GM12892 (cell line): ENCODE data around the gene NRM.
A peak's percentile ranks its signal among the peaks of the same experiment; 100 is the strongest.

ENCODE experiments used
- DNase-seq: peaks from one replicate; pipeline ENCODE4 v3.0.0; 2011; ENCODE audit not compliant: insufficient read length
- FAIRE-seq: peaks from 2 replicates; lab custom pipeline; 2011; peaks lifted over from hg19 to GRCh38; lab: Jason Lieb, UNC
- POLR2A ChIP-seq: IDR thresholded peaks from 2 replicates; pipeline ENCODE4 v1.6.1; 2011; ENCODE audit warnings: low read depth, low read length, control low read depth
- POLR2AphosphoS5 ChIP-seq: IDR thresholded peaks from 2 replicates; pipeline ENCODE4 v1.6.1; 2011; ENCODE audit warnings: low read depth, low read length, control low read depth
- TAF1 ChIP-seq: IDR thresholded peaks from 2 replicates; pipeline ENCODE4 v1.6.1; 2011; ENCODE audit warnings: low read depth, mild to moderate bottlenecking, control low read depth, low read length, borderline replicate concordance

Gene NRM

GRCh38 chr6:30717129-30717844 is 26.5 kb upstream of the NRM start, which contains the start of gene MDC1:
Gene MDC1 (minus strand): TSS chr6:30717281. CDS start chr6:30715175, 2,106 bp downstream.
- peak; percentile 88 for TF ChIP-seq TAF1
- TF ChIP-seq POLR2AphosphoS5: peak; percentile 95
- peak; percentile 96 for TF ChIP-seq POLR2A
- peak; percentile 86 for DNase-seq
- FAIRE-seq: peak; percentile 96

- FAIRE-seq (peak; percentile 5), DNase-seq (no peak)
- TF ChIP-seq TAF1 (no peak), POLR2AphosphoS5 (no peak), POLR2A (no peak)
Observed at GRCh38 chr6:30716879-30717128, 26.0 kb upstream of the NRM start.

DNA sequence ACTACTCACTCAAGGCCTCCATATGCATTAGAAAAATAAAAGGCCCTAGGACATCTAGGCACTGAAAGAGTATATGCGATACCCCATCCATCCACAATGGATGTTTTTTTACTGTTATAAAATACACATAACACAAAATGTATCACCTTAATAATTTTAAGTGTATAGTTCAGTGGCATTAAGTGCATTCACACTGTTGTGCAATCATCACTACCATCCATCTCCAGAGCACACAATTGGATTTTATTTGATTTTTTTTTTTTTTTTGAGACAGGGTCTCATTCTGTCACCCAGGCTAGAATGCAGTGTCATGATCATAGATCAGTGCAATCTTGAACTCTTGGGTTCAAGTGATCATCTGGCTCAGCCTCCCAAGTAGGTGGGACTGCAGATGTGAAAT is 23.5 kb upstream of the NRM start:
- DNase-seq: no peak
- TF ChIP-seq POLR2AphosphoS5: no peak
- FAIRE-seq: no peak

DNA sequence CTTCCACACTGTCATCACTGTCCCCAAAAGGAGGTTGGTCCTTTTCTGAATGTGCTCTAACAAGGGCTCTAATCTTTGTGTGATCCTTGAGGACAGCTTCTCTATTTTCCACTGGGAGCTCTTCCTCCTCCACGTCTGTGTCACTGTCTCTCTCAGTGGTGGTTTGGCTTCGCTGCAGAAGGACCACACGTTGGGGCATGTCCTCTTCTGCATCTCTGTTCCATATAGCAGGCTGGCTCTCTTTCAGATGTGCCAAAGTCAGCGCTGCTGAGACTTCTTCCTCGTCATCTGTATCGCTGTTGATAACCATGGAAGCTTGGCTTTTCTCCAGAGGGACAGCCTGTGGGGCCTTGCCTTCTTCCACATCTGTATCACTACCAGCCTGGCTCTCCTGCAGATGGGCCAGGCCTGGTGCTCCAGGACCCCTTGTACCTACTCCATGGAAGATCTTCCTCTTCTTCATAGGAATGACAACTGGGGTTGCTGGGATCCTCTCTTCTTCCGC is 21.7 kb upstream of the NRM start:
- TF ChIP-seq POLR2A (no peak), TAF1 (no peak), POLR2AphosphoS5 (no peak)
- DNase-seq (no peak), FAIRE-seq (no peak)

- FAIRE-seq (no peak), DNase-seq (no peak)
- no peak; the same call in 1 of the 2 replicates for TF ChIP-seq POLR2AphosphoS5
- no peak; the same call in 1 of the 2 replicates for TF ChIP-seq POLR2A
- no peak for TF ChIP-seq TAF1
Observed at GRCh38 chr6:30711758-30712380, 21.1 kb upstream of the NRM start.

GRCh38 chr6:30709101-30709868 is 18.5 kb upstream of the NRM start:
- no peak for DNase-seq
- FAIRE-seq: no peak
- no peak for TF ChIP-seq TAF1
- TF ChIP-seq POLR2A: no peak
- no peak for TF ChIP-seq POLR2AphosphoS5

- FAIRE-seq (no peak), DNase-seq (no peak)
- TF ChIP-seq POLR2AphosphoS5 (no peak), TAF1 (no peak), POLR2A (no peak)
Observed at GRCh38 chr6:30707281-30707850, 16.6 kb upstream of the NRM start.

DNA sequence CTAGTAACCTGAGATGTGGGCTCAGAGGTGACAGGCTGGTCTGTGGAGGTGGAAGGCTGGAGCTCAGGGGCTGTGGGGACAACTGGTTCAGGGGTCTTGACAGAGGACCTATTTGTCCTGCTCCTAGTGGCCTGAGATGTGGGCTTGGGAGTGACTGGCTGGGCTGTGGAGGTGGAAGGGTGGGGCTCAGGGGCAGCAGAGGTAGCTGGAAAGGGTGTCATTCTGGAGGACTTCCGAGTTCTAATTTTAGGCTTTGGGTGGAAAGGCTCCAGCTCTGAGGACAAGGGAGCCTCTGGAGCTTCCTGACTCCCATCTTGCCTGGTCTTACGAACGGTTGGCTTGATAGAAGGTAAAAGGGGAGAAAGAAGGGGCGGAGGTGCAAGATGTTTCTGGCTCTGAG is 14.8 kb upstream of the NRM start:
- FAIRE-seq: no peak
- TF ChIP-seq TAF1: no peak
- TF ChIP-seq POLR2A: no peak
- TF ChIP-seq POLR2AphosphoS5: no peak

DNA sequence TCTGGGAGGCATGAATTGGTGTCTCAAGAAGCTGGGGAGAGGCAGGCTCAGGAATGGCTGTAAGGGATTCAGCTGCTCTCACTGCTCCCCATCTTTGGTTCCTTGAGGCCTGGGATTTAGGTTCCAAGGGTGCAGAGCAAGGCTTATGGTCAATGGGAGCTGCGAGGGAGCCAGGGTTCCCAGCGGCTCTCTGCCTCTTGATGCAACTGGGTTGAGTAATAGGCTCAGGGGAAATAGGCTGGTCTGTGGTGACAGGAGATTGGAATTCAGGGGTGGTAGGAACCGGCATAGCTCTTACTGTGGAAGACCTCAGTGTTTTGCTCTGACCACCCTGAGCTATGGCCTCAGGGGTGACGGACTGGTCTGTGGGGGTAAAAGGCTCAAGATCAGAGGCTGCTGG is 13.0 kb upstream of the NRM start:
- no peak for FAIRE-seq
- TF ChIP-seq POLR2AphosphoS5 (no peak), POLR2A (no peak), TAF1 (no peak)
- no peak for DNase-seq

More for the DNA sequence above, 14.8 kb upstream of the NRM start:
- no peak for DNase-seq

DNA sequence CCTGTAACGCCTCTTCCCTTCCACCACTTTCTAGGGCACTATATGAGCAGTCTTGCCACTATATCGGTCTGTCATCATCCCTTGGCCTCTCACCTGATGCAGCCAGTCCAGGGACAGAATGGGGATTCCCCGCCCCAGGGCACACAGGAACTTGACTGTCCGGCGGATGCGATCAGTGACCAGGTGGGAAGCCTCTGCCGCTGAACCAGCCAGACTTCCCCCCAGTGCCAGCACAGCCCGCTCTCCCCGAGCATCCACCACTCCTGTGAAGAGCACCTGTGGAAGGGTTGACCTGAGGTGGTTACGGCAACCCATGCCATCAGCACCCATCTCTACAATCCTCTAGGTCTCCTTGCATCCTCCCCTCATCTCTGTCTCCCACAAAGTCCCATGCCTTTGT is 12.2 kb upstream of the NRM start:
- DNase-seq: no peak
- TF ChIP-seq POLR2A (no peak), TAF1 (no peak), POLR2AphosphoS5 (no peak; the same call in 1 of the 2 replicates)
- FAIRE-seq: no peak

GRCh38 chr6:30700340-30700739 is 9.6 kb upstream of the NRM start:
- DNase-seq: no peak
- TF ChIP-seq POLR2A (no peak), POLR2AphosphoS5 (no peak), TAF1 (no peak)
- FAIRE-seq: no peak

DNA sequence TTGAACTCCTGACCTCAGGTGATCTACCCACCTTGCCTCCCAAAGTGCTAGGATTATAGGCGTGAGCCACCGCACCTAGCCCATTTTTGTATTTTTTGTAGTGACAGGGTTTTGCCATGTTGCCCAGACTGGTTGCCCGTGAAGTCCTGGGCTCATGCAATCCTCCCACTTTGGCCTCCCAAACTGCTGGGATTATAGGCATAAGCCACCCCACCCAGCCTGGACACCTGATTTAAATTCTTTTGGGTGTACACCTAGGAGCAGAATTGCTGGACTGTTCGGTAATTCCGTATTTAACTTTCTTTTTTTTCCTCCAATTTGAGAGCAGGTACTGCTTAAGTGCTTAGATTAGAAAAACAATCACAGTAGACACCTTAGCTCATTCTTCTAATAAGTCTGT is 5.6 kb upstream of the NRM start:
- FAIRE-seq: no peak
- no peak for DNase-seq
- TF ChIP-seq POLR2AphosphoS5 (no peak), POLR2A (no peak), TAF1 (no peak)

- FAIRE-seq: no peak
Observed at GRCh38 chr6:30691208-30691847, 544 bp upstream of the NRM start.

More at GRCh38 chr6:30691208-30691847, 544 bp upstream of the NRM start:
- no peak for DNase-seq
- TF ChIP-seq POLR2AphosphoS5: no peak
- TF ChIP-seq POLR2A: no peak
- TF ChIP-seq TAF1: no peak
